ENCODE measurements around the gene DTX1.

- TF ChIP-seq CTCF (IDR thresholded peaks at IDR 0.05) (no peak), POLR2A (IDR thresholded peaks at IDR 0.05) (no peak)
Measured at GRCh38 chr12:113090740-113091139, 34.2 kb downstream of the DTX1 start.

All from uterus (tissue), 2 donors.